GM12878 (cell line): ENCODE data around the gene MCEMP1. TPM values are rescaled to one million over a fixed set of nuclear protein-coding genes. Genes with fewer than 3 reads are reported as not detected.

Experiments
- ATF7 ChIP-seq: fragments of 450-650 bp; IDR thresholded peaks from 2 replicates; pipeline ENCODE4 v1.6.1; 2016; ENCODE audit warnings: low read depth, mild to moderate bottlenecking
- BACH1 ChIP-seq: fragments of 450-650 bp; IDR thresholded peaks from 2 replicates; pipeline ENCODE4 v1.6.1; 2017; ENCODE audit warnings: mild to moderate bottlenecking, borderline replicate concordance
- BHLHE40 ChIP-seq, 2 experiments: fragments of 450-650 bp in 1 of 2; IDR thresholded peaks; 2 replicates each; pipeline ENCODE4 v1.6.1; 2011 to 2017; ENCODE audit warnings: low read depth in 2 of 2, borderline replicate concordance in 1 of 2, improper control_type of control experiment in 1 of 2, low read length in 1 of 2, mild to moderate bottlenecking in 1 of 2
- CHD2 ChIP-seq: IDR thresholded peaks from 2 replicates; pipeline ENCODE4 v1.6.1; 2011; ENCODE audit warnings: low read depth, low read length, improper control_type of control experiment, borderline replicate concordance
- E2F4 ChIP-seq: IDR thresholded peaks from 2 replicates; pipeline ENCODE4 v1.6.1; 2012; ENCODE audit warnings: low read depth, low read length, improper control_type of control experiment
- FOS ChIP-seq: IDR thresholded peaks from 3 replicates; pipeline ENCODE4 v1.6.1; 2011; ENCODE audit warnings: borderline replicate concordance; ENCODE audit not compliant: insufficient read length; ENCODE audit errors: extremely low read depth
- HDGF ChIP-seq: fragments of 450-650 bp; IDR thresholded peaks from 2 replicates; pipeline ENCODE4 v1.6.1; 2016; ENCODE audit warnings: antibody characterized with exemption
- IKZF2 ChIP-seq, 2 experiments: fragments of 450-650 bp; IDR thresholded peaks; 2 replicates each; pipeline ENCODE4 v1.6.1; 2017; ENCODE audit warnings: mild to moderate bottlenecking in 2 of 2, moderate library complexity in 2 of 2
- MAX ChIP-seq: IDR thresholded peaks from 2 replicates; pipeline ENCODE4 v1.6.1; 2012; ENCODE audit warnings: low read depth, low read length, improper control_type of control experiment
- MEF2B ChIP-seq: fragments of 450-650 bp; IDR thresholded peaks from 2 replicates; pipeline ENCODE4 v1.6.1; 2018; ENCODE audit warnings: mild to moderate bottlenecking, moderate library complexity; ENCODE audit not compliant: partially characterized antibody, poor library complexity, severe bottlenecking
- NBN ChIP-seq: fragments of 450-650 bp; IDR thresholded peaks from 2 replicates; pipeline ENCODE4 v1.6.1; 2016
- NFIC ChIP-seq: IDR thresholded peaks from 2 replicates; pipeline ENCODE4 v1.6.1; 2012; ENCODE audit warnings: low read depth, mild to moderate bottlenecking, inconsistent platforms, low read length, moderate library complexity
- PKNOX1 ChIP-seq: fragments of 450-650 bp; IDR thresholded peaks from 2 replicates; pipeline ENCODE4 v1.6.1; 2016; ENCODE audit warnings: mild to moderate bottlenecking
- POLR2A ChIP-seq: IDR thresholded peaks from 2 replicates; pipeline ENCODE4 v1.6.1; 2011; ENCODE audit warnings: low read depth, mild to moderate bottlenecking, low read length
- POU2F2 ChIP-seq: IDR thresholded peaks from 3 replicates; pipeline ENCODE4 v1.6.1; 2011; ENCODE audit warnings: low read depth, mild to moderate bottlenecking, low read length, borderline replicate concordance
- RELB ChIP-seq: fragments of 450-650 bp; IDR thresholded peaks from 2 replicates; pipeline ENCODE4 v1.6.1; 2017; ENCODE audit warnings: low read depth, mild to moderate bottlenecking, moderate library complexity
- SKIL ChIP-seq: fragments of 450-650 bp; IDR thresholded peaks from 2 replicates; pipeline ENCODE4 v1.6.1; 2017; ENCODE audit warnings: mild to moderate bottlenecking, low read depth, inconsistent platforms; ENCODE audit not compliant: poor library complexity, severe bottlenecking
- YY1 ChIP-seq: IDR thresholded peaks from 2 replicates; pipeline ENCODE4 v1.6.1; 2011; ENCODE audit warnings: low read depth, mild to moderate bottlenecking, low read length
- ZNF592 ChIP-seq: fragments of 450-650 bp; IDR thresholded peaks from 2 replicates; pipeline ENCODE4 v1.6.1; 2017; ENCODE audit warnings: mild to moderate bottlenecking, moderate library complexity
- polyA plus RNA-seq, 11 experiments: library from polyadenylated mRNA; depleted of rRNA in 4 of 11; unstranded in 6 of 11; stranded (reverse) in 5 of 11; fragments of >200 nt; fragmentation: Nextera tagmentation in 4 of 11; fragmentation: Illumina TruSeq in 1 of 11; extraction: Ambion mirVana in 4 of 11; extraction: Trizol in 1 of 11; gene quantifications; 1 replicate in 1 of 11; 2 replicates in 10 of 11; pipeline versions ENCODE4 v1.2.1 to v1.2.3, GENCODE V29; 2011 to 2016; ENCODE audit warnings: inconsistent platforms in 2 of 11, missing spikeins in 2 of 11, low read depth in 1 of 11
- total RNA-seq, 4 experiments: library from RNA; depleted of rRNA in 3 of 4; stranded (reverse); fragments of >200 nt in 3 of 4; fragmentation: Illumina TruSeq in 1 of 4; extraction: Trizol in 1 of 4; gene quantifications; 2 replicates each; pipeline versions ENCODE4 v1.2.1 to v1.2.3, GENCODE V29; 2013 to 2021

The MCEMP1 gene
- total and polyA plus RNA-seq, 10 of the 15 experiments (the other 5 are each of a cell fraction or from before 2014, with no cell fraction given) = 0.08 to 0.55 (median 0.26) TPM; not detected in 1

GRCh38 chr19:7629347-7630054 is 47.4 kb upstream of the MCEMP1 start, which contains the start of the genes PET100 and XAB2 (continued):
- TF ChIP-seq ZNF592 (no peak), E2F4 (peak; percentile 64; the same call in 1 of the 2 replicates), NBN (peak; percentile 97), MEF2B (no peak), SKIL (peak; percentile 82), FOS (peak; percentile 81), MAX (peak; percentile 37; the same call in 1 of the 2 replicates), NFIC (no peak; the same call in 1 of the 2 replicates), HDGF (no peak), POLR2A (peak; percentile 83), YY1 (peak; percentile 95), ATF7 (peak; percentile 79), IKZF2 (IDR thresholded peaks at IDR 0.05) (no peak; a peak in 1 of 4 replicates), RELB (peak; percentile 100), BHLHE40 (IDR thresholded peaks at IDR 0.05; ENCODE audit: borderline replicate concordance in 1 of 2, low read depth in 2 of 2, low read length in 1 of 2) (no peak), CHD2 (peak; percentile 93), BACH1 (peak; percentile 30; the same call in 1 of the 2 replicates), PKNOX1 (peak; percentile 100), POU2F2 (no peak; the same call in 2 of the 3 replicates)
